ENCODE measurements around the gene TMC4. TPM values are rescaled to one million over a fixed set of nuclear protein-coding genes. Genes with fewer than 3 reads are reported as not detected.

Gene TMC4
- total and polyA plus RNA-seq, 2 donors (not counting 1 experiment from before 2014, with no cell fraction given) = not detected

- no peaks in the 10 kb centered on the region for H3K9me3 Mint-ChIP-seq (ENCODE audit: insufficient read depth)
- H3K27ac ChIP-seq (ENCODE audit: low read length in 2 of 2) = peak within 1 kb of the TSS; percentile 96 to 99
- peak within 1 kb of the TSS; percentile 94 for H3K4me3 Mint-ChIP-seq
- H3K4me1 Mint-ChIP-seq = peaks cover 32% of the 10 kb centered on the region
- ChIA-PET POLR2A (interaction anchor here (0.5 to 4.5 kb wide), 13 partner anchors 9 to 2000 kb away, joined by 3 to 73 read pairs (median 5); partner anchors contain the start of genes CNOT3, LENG1, RPS9 and TMC4), CTCF (interaction anchor here (0.6 to 4.7 kb wide), 18 partner anchors 11 to 292 kb away, joined by 3 to 50 read pairs (median 4); partner anchors contain the start of genes LENG1, RPS9 and TMC4)
- H3K27me3 Mint-ChIP-seq = no peaks in the 10 kb centered on the region
- H3K9me3 ChIP-seq (ENCODE audit: control extremely low read depth in 1 of 3, control insufficient read depth in 2 of 3, insufficient read depth in 1 of 3, low read length in 2 of 3) = no peaks in the 10 kb centered on the region
- peaks cover 19% of the 10 kb centered on the region for H4K20me1 ChIP-seq (ENCODE audit: control insufficient read depth, insufficient read depth, low read length, poor library complexity, severe bottlenecking)
- peak; percentile 15 for TF ChIP-seq CTCF (IDR thresholded peaks at IDR 0.05)
- TF ChIP-seq EZH2 (IDR thresholded peaks at IDR 0.05; ENCODE audit: borderline replicate concordance, insufficient read depth, low read depth, low read length, poor library complexity, severe bottlenecking) = no peak
- H3K4me1 ChIP-seq (ENCODE audit: control insufficient read depth in 2 of 2, insufficient read depth in 2 of 2, low read length in 2 of 2) = peaks cover 18 to 22% of the 10 kb centered on the region in 2 donors
- peak within 1 kb of the TSS; percentile 80 for H2AFZ ChIP-seq (ENCODE audit: insufficient read depth, low read depth, low read length, poor library complexity, severe bottlenecking)
- peak within 1 kb of the TSS; percentile 83 for H3K9ac ChIP-seq (ENCODE audit: low read length)
- H3K36me3 ChIP-seq (replicated peaks in 1 of 2; ENCODE audit: control extremely low read depth in 1 of 2, control insufficient read depth in 1 of 2, extremely low read depth in 1 of 2, insufficient read depth in 2 of 2, low read length in 1 of 2) = peaks cover 0 to 16% of the 10 kb centered on the region in 2 experiments
- peaks cover 20% of the 10 kb centered on the region for H3K79me2 ChIP-seq (ENCODE audit: control insufficient read depth, insufficient read depth, low read length)
- no peaks in the 10 kb centered on the region for H3K27me3 ChIP-seq (replicated peaks in 1 of 4; ENCODE audit: control extremely low read depth in 1 of 4, control insufficient read depth in 3 of 4, insufficient read depth in 4 of 4, low read length in 3 of 4)
- H3K4me3 ChIP-seq (ENCODE audit: control extremely low read depth in 1 of 5, extremely low read depth in 1 of 5, insufficient read depth in 1 of 5, low read depth in 2 of 5, low read length in 4 of 5) = peak within 1 kb of the TSS; percentile 31 to 87 (median 81)
- peak within 1 kb of the TSS; percentile 99 for H3K4me2 ChIP-seq (replicated peaks; ENCODE audit: low read depth, low read length, poor library complexity, severe bottlenecking)
- H3K27ac Mint-ChIP-seq = peak within 1 kb of the TSS; percentile 99
- intact Hi-C loops (cut with micrococcal nuclease) = loop anchor here (1.0 to 5.0 kb wide), 3 partner anchors 16 to 43 kb away; partner anchors contain the start of gene TMC4
- peak; percentile 6 for ATAC-seq (ENCODE audit: low read depth)
- under 1% methylated on average over 64 of the region's 64 CpGs for WGBS (ENCODE audit: insufficient coverage)
- no peak for DNase-seq
Measured at GRCh38 chr19:54189145-54189734, 16.3 kb upstream of the TMC4 start, which contains the start of gene MBOAT7. MBOAT7 (minus strand) TSS chr19:54189580; CDS start chr19:54188508, 1,072 bp downstream.

All from B cell (primary cell).